HG02678 (cell line): Measurements from ENCODE around the gene GFOD1.
A peak's percentile ranks its signal among the peaks of the same experiment; 100 is the strongest.

Experiments
- ATAC-seq: cut with Tn5 transposase; IDR thresholded peaks from one replicate; pipeline ENCODE4 v1.9.1; 2021; ENCODE audit warnings: mild to moderate bottlenecking, moderate library complexity; ENCODE audit not compliant: unreplicated experiment

Gene GFOD1

DNA sequence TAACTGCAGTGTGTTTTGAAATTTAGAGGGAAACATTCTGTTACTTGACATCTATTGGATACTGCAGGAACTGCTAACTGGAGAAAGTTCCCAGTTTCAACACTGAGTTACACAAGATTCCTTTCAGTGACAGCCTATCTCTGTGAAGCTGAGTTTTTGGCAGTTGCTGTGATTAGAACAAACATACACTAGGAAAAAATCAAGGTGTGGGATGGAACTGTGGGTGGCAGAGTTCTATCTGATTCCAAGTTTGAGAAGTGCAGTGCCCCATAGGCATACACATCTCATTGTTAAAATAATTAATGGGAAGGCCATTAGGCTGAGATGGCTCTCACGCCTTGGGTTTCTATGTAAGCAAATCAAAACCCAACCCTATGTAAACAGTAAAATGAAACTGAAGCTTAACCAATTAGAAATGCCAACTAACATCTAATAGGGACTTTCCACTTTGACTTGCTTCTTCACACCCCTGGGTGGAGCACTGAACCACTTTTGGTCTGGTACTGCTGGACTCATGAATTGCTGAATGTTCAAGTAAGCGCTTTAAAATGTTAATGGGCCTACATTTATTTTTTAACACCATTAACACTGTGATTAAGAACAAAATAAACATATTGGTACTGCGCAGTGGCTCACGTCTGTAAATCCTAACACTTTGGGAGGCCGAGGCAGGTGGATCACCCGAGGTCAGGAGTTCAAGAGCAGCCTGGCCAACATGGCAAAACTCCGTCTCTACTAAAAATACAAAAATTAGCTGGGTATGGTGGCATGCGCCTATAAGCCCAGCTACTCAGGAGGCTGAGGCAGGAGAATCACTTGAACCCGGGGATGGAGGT lies 103.9 kb downstream of the GFOD1 start:
- ATAC-seq = peak; percentile 95

- ATAC-seq = no peak
These were observed 106.6 kb downstream of the GFOD1 start for GRCh38 chr6:13380761-13381160.

DNA sequence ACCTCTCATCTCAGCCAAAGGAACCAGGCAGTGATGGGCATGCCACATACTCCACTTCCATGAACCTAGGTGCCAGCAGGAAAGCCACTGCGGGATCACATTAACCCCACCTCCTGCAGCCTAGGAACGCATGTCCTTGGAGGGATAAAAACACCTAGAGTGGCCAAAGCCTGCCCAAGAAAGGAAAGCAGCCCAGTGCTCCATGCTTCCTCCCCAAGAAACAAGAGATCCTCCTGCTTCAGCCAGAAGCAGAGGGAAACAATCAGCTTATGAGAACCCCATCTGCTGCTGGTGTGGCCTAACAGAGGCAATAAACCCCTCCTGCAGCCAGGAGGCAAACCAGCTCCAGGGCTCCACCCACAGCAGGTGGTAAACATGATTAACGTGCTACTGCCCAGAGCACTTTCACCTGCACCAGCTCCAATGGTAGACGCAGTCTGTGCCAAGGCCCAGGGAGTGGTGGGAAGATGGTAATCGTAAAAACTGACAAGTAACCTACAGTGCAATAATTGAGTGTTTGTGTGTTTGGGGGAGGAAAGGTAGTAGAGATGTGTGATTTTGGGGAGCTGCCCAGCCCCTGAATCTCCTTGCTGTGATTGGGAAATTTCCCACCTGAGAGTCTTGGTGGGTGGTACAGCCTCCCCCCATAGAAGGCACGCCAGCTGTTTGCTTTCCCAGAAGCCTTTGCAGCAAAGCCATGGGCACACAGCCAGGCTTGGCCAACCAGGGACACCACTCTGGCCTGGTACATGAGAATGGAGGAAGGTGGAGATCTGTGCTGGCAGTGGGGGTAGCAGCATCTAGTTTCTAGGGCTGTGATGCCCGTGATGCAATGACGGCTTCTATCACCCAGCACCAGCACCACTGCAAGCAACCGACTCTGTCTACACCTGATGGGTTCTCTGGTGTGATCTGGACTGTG lies 108.5 kb downstream of the GFOD1 start:
- no peak for ATAC-seq

DNA sequence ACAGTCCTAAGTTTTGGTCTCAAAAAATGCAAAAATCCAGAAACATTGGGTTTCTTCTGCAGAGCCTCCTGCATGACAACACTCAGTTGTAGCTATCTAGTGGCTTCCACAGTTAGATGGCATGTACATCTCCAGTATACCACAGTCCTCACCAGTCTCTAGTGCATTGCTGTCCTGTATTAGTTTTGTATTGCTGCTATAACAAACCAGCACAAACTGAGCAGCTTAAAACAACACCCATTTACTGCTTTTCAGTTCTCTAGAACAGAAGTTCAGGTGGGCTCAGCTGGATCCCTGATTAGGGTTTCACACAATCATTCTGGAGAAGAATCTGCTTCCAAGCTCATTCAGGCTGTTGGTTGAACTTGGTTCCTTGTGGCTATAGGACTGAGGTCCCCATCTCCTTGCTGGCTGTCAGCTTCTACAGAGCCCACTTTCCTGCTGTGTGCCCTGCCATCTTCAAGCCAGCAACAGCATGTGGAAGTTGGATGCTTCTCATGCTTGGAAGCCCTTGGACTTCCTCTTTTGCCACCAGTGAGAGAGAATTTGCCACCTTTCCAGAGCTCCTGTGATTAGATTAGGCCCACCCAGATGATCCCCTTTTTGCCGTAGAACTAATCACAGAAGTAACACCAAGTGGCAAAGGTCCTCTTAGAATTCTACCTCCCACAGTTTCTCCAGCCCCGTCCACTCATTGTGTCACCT lies 110.2 kb downstream of the GFOD1 start:
- no peak for ATAC-seq

- ATAC-seq = peak; percentile 46
These were observed 112.0 kb downstream of the GFOD1 start for GRCh38 chr6:13375360-13375878.

DNA sequence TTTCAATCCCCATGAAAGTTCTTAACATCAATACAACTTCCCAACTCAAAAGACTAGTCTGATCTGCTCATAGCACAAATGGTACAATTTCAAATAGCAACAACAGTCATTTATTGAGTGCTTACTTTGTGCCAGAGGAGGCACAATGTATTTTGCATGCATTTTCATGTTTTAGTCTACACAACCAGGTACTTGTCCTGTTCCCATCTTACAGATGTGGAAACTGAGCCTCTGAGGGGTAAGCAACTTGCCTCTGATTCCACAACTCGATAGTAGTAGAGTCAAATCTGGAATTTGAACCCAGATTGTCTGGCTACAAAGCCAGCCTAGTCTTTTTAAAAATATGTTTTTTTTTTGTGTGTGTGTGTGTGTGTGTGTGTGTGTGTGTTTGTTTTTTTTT lies 113.5 kb downstream of the GFOD1 start:
- no peak for ATAC-seq

GRCh38 chr6:13373488-13373886 lies 113.9 kb downstream of the GFOD1 start:
- ATAC-seq = no peak

DNA sequence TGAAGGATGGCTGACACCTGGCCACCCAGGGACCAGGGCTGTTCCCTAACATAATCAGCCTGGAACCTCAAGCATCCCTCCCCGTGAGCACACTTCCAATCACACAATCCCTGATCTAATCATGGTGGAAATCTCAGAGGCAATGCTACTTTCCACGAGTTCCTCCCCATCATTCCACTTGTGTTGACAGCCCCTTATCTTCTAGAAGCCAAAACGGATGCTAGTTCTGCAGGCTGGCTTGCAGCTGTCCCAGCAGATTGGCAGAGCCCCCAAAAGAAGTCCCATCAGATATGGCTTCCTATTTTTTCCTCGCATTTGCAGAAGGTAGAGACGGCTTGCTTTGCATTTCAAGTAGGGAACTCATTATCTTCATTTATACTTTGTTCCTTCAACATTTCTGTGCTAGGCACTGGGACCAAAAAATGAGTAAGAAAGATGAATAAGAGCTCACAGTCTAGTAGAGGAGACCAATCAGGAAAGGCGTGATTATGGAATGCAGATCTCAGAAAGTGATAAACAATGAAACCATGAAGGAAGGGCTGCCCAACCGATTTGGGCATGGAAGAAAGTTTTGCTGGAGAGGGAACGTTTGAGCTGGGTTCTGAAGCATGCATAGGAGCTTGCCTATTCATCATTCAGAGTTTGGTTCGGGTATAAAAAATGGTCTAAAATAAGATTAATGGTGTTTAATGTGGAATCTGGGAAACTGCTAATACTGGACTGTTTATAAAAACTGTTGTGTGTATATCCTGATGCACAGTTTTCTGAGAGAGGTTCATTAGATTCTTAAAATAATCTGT lies 114.5 kb downstream of the GFOD1 start:
- ATAC-seq = no peak

- ATAC-seq = no peak
These were observed 115.3 kb downstream of the GFOD1 start for GRCh38 chr6:13372076-13372475.

DNA sequence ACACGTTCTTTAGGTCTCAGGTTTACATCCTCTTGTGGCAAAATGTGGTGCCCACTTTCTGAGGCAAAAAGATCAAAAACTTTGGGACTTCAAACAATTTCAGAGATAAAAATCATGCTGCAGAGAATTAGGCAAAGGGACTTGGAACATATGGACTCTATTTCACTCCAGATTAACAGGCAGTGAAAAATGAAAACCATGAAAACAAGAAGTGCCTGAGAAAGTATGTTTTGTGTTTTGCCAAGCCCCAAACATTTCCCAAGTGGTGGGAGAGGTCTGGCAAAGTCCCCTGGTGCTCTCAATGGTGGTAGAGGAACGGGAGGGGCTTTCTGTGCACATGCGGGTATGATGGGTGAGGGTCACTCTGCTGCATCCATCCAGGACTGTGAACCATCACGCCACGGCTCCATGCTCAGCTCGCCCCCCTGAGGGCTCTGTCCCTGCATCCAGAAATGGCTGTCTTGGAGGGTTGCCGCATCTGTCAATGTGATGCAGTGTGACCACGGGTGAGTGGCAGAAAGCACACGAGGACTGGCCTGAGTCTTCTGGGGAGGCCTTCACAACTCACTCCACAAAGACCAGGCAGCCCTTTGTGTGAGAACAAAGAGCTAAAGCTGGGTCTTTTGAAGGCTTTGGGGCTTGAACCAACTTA lies 115.9 kb downstream of the GFOD1 start:
- no peak for ATAC-seq

DNA sequence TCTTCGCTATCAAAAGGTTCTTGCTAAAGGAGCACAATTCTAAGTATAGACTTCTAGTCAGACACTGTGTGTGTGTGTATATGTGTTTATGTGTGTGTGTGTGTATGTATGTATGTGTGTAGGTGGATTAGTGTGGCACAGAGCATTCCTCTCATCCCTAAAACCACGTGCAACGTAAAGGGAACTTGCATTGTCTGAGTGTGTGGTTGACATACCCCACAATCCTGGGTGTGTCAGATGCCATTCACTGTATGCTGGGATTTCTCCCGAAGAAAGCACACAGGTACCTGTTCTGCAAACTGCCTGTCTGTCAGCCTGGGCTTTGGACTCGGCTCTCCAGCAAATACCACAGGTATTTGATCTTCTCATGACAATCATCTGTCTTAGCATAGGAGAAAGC lies 116.8 kb downstream of the GFOD1 start:
- no peak for ATAC-seq

DNA sequence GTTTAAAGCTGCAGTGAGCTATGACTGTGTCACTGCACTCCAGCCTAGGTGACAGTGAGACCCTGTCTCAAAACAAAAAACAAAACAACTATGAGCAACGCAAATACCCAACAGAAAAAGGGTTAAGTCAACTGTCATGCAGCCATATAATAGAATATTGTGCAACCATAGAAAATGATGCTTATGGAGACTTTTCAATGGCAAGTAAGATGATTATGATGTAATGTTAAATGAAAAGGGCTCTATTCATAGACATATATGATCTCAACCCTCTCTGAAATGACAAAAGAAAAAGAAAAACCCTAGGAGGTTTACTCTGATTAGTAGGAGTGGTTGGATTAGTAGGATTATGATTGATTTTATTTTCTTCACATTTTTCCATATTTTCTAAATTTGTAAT lies 117.8 kb downstream of the GFOD1 start:
- no peak for ATAC-seq

DNA sequence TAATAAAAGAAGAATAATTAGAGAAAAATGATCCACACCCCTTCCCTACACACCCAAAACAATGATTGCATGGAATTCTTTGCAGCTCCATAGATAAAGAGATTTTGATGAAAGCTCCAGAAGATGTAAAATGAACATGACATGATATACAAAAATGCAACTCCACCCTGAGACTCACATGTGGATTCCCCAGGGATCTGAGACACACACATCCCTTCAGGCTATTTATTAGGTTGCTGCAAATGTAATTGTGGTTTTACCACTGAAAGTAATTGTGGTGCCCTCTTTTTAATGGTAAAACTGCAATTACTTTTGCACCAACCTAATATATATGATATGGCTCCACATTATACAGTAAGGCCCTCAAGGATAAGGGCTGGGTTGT lies 118.7 kb downstream of the GFOD1 start:
- no peak for ATAC-seq

GRCh38 chr6:13368079-13368730 lies 119.2 kb downstream of the GFOD1 start:
- ATAC-seq = no peak

DNA sequence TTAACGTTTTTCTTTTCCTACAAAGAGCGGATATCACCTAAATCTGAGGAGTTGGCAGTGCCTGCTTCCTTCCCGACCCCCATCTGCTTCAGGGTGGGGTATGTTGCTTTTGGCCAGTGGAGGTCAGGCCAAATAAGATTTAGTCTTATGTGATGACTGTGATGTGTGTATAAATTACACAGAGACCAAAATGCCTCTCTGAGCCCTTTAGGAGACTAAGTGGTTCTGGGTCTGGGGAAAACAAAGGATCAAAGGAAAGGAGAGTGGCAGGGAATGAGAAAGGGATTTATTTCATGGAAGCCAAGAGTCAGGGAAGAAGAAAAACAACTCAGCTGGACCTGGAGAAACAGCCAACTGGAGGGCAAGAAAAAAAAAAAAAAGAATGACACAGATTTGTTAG lies 120.0 kb downstream of the GFOD1 start:
- ATAC-seq = no peak

GRCh38 chr6:13365320-13365719 lies 122.1 kb downstream of the GFOD1 start:
- no peak for ATAC-seq

GRCh38 chr6:13364842-13365241 lies 122.6 kb downstream of the GFOD1 start:
- no peak for ATAC-seq

DNA sequence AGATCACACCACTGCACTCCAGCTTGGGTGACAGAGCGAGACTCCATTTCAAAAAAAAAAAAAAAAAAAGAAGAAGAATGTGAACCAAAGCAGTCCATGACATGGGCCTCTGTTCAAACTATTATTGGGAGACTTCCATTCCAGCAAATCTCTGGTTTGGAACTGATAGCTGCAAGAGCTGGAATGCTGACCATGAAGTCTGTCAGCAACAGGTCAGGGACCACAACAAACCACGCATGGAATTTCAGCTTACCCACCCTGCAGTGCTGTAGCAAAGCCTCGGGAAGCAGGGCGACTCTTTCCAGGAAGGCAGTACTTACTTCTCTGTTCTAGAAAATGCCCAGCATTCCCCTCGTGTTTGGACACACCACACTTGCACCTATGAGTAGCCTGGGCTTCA lies 125.0 kb downstream of the GFOD1 start:
- ATAC-seq = no peak
